A549 (cell line): ENCODE data around the gene FHAD1. TPM values are rescaled to one million over a fixed set of nuclear protein-coding genes. Genes with fewer than 3 reads are reported as not detected.

ENCODE experiments used
- ATAC-seq, 2 experiments: fragments of 200-7000 bp in 1 of 2; fragments of >200 bp in 1 of 2; cut with Nextera tagmentation in 1 of 2; cut with Tn5 transposase in 1 of 2; 3 replicates each; pipeline versions ENCODE4 v1.8.0 to v1.9.1; 2018 to 2020; ENCODE audit warnings: mild to moderate bottlenecking in 1 of 2, moderate library complexity in 1 of 2
- CTCF ChIA-PET: fragments of 300-600 bp; sonication (Branson Sonifier 250); formaldehyde crosslinking; extraction: SDS; loops from one replicate; lab custom pipeline; 2021; ENCODE audit warnings: antibody characterized with exemption, inconsistent platforms; lab: Yijun Ruan, JAX
- POLR2A ChIA-PET: fragments of 350-600 bp; formaldehyde crosslinking; extraction: SDS; loops from one replicate; lab custom pipeline; 2021; ENCODE audit warnings: antibody characterized with exemption, inconsistent platforms; lab: Yijun Ruan, JAX
- DNase-seq, 2 experiments: peaks; one replicate each; pipeline versions ENCODE4 v3.0.0 to v3.0.0-alpha.2; 2011 to 2016; ENCODE audit warnings: low read depth in 1 of 2, low spot score in 1 of 2
- FAIRE-seq: peaks from 2 replicates; lab custom pipeline; 2011; peaks lifted over from hg19 to GRCh38; lab: Jason Lieb, UNC
- H3K27ac ChIP-seq, 2 experiments: fragments of >200 bp; sonication (Bioruptor Twin); formaldehyde crosslinking; 3 replicates each; pipeline ENCODE4 v1.5.1; 2016 to 2017
- H3K4me1 ChIP-seq: fragments of >200 bp; sonication (Bioruptor Twin); formaldehyde crosslinking; 3 replicates; pipeline ENCODE4 v1.6.1; 2016
- H3K4me2 ChIP-seq: fragments of >200 bp; sonication (Bioruptor Twin); formaldehyde crosslinking; 3 replicates; pipeline ENCODE4 v1.6.1; 2016
- H3K4me3 ChIP-seq: fragments of >200 bp; sonication (Bioruptor Twin); formaldehyde crosslinking; 3 replicates; pipeline ENCODE4 v1.5.1; 2016
- H3K9me3 ChIP-seq: fragments of >200 bp; sonication (Bioruptor Twin); formaldehyde crosslinking; 3 replicates; pipeline ENCODE4 v1.6.1; 2016
- CEBPB ChIP-seq, 2 experiments: fragments of >200 bp in 1 of 2; sonication (Bioruptor Twin) in 1 of 2; formaldehyde crosslinking in 1 of 2; IDR thresholded peaks; 2 replicates each; pipeline ENCODE4 v1.6.1; 2012 to 2016
- EHMT2 ChIP-seq: fragments of 200-600 bp; sonication (generic); IDR thresholded peaks from 2 replicates; pipeline ENCODE4 v1.6.1; 2016; ENCODE audit warnings: antibody characterized with exemption, low read depth, mild to moderate bottlenecking, moderate library complexity
- ESRRA ChIP-seq: fragments of 150-350 bp; IDR thresholded peaks from 2 replicates; pipeline ENCODE4 v1.6.1; 2014; ENCODE audit warnings: mild to moderate bottlenecking, low read length, borderline replicate concordance
- FOSL2 ChIP-seq, 2 experiments: fragments of 450-650 bp in 1 of 2; fragments of >200 bp in 1 of 2; sonication (Bioruptor Twin) in 1 of 2; formaldehyde crosslinking; IDR thresholded peaks; 2 replicates each; pipeline versions ENCODE4 v1.5.0 to v1.6.1; 2016 to 2020; ENCODE audit warnings: mild to moderate bottlenecking in 1 of 2, moderate library complexity in 1 of 2
- HDAC2 ChIP-seq: fragments of 200-600 bp; sonication (generic); IDR thresholded peaks from 2 replicates; pipeline ENCODE4 v1.6.1; 2016
- HEYL ChIP-seq: fragments of 250-450 bp; sonication (Bioruptor Pico); IDR thresholded peaks from 2 replicates; pipeline ENCODE4 v1.8.0; 2021; ENCODE audit warnings: mild to moderate bottlenecking, moderate library complexity
- JUN ChIP-seq, 2 experiments: fragments of >200 bp; sonication (Bioruptor Twin); formaldehyde crosslinking; IDR thresholded peaks; 2 replicates in 1 of 2; 3 replicates in 1 of 2; pipeline ENCODE4 v1.6.1; 2016 to 2017
- JUNB ChIP-seq: fragments of >200 bp; sonication (Bioruptor Twin); formaldehyde crosslinking; IDR thresholded peaks from 2 replicates; pipeline ENCODE4 v1.6.1; 2016
- NFE2L2 ChIP-seq: fragments of 150-350 bp; conservative IDR thresholded peaks from 2 replicates; pipeline ENCODE4 v1.6.1; 2014; ENCODE audit warnings: low read length
- NPAS2 ChIP-seq: fragments of 250-450 bp; sonication (Bioruptor Pico); IDR thresholded peaks from 2 replicates; pipeline ENCODE4 v1.8.0; 2022; ENCODE audit warnings: mild to moderate bottlenecking, moderate library complexity, borderline replicate concordance
- NR3C1 ChIP-seq: fragments of >200 bp; sonication (Bioruptor Twin); formaldehyde crosslinking; IDR thresholded peaks from 3 replicates; pipeline ENCODE4 v1.6.1; 2017
- PHF8 ChIP-seq: fragments of 200-600 bp; sonication (generic); IDR thresholded peaks from 2 replicates; pipeline ENCODE4 v1.6.1; 2016; ENCODE audit warnings: low read depth, mild to moderate bottlenecking, antibody characterized with exemption, moderate library complexity, borderline replicate concordance
- POLR2A ChIP-seq: IDR thresholded peaks from 2 replicates; pipeline ENCODE4 v1.6.1; 2012; ENCODE audit warnings: mild to moderate bottlenecking, low read length
- RNF2 ChIP-seq: fragments of 200-600 bp; sonication (generic); IDR thresholded peaks from 2 replicates; pipeline ENCODE4 v1.6.1; 2016; ENCODE audit warnings: low read depth, mild to moderate bottlenecking, antibody characterized with exemption, moderate library complexity, borderline replicate concordance
- SMC3 ChIP-seq: fragments of >200 bp; sonication (Bioruptor Twin); formaldehyde crosslinking; IDR thresholded peaks from 3 replicates; pipeline ENCODE4 v1.6.1; 2018; ENCODE audit warnings: inconsistent platforms
- ZC3H11A ChIP-seq: fragments of 450-650 bp; IDR thresholded peaks from 2 replicates; pipeline ENCODE4 v1.6.1; 2014; ENCODE audit warnings: antibody characterized with exemption, mild to moderate bottlenecking
- WGBS: methylation state at CpG from one replicate; pipeline ENCODE4 v1.1.6; 2017; ENCODE audit errors: missing lambda C conversion rate; 5-methylcytosine and 5-hydroxymethylcytosine counted together
- polyA plus RNA-seq, 4 experiments: library from polyadenylated mRNA; depleted of rRNA in 3 of 4; stranded (reverse); fragments of >200 nt; fragmentation: RNase III in 1 of 4; extraction: RNeasy Plus Mini Kit Qiagen cat#74134 plus additional on column Dnase treatment in 1 of 4; gene quantifications; 2 replicates in 3 of 4; 3 replicates in 1 of 4; pipeline ENCODE4 v1.2.3, GENCODE V29; 2011 to 2017
- TF ChIP-seq, protein P1 (sequence below): fragments of 250-450 bp; sonication (Bioruptor Pico); IDR thresholded peaks from 2 replicates; pipeline ENCODE4 v1.5.0; 2020; ENCODE audit warnings: low read depth, mild to moderate bottlenecking, moderate library complexity
- TF ChIP-seq, protein P2 (sequence below): fragments of >200 bp; sonication (Bioruptor Twin); formaldehyde crosslinking; IDR thresholded peaks from 2 replicates; pipeline ENCODE4 v1.6.1; 2016
- TF ChIP-seq, protein P3 (sequence below): IDR thresholded peaks from 2 replicates; pipeline ENCODE4 v1.6.1; 2012; ENCODE audit warnings: low read depth, borderline replicate concordance
- TF ChIP-seq, protein P4 (sequence below): IDR thresholded peaks from 2 replicates; pipeline ENCODE4 v1.6.1; 2012
- TF ChIP-seq, protein P5 (sequence below): fragments of 150-350 bp; IDR thresholded peaks from 2 replicates; pipeline ENCODE4 v1.6.1; 2014; ENCODE audit warnings: low read depth, mild to moderate bottlenecking, low read length

Gene FHAD1
- polyA plus RNA-seq, 2 of the 4 experiments (the other 2 are of a cell fraction) = 0.31 to 0.32 TPM

DNA sequence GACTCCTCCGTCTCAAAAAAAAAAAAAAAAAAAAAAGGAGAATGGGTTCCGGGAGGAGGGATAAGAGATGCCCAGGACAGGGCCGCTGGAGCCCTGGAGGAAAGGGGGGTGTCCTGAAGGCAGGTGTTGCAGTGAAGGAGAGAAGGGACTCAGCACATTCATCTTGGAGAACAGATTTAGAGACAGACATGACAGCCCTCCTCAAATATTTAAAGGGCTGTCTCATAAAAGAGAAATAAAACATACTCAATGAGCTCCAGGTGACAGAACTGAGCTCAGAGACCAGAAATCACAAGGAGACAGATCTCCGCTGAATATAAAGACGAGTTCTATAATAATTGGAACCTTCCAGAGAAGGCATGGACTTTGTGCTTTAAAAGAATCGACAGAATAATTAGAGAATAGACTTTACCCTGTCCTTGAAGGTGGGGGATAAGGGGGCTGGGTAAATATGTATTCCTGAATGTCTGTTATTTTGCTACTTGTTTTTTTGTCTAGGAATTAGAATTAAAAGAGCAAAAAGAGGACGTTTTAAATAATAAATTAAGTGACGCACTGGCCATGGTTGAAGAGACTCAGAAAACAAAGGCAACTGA, 110.7 kb downstream of the FHAD1 start:
- WGBS = 77% methylated on average over 8 of the region's 8 CpGs
- Histone ChIP-seq H3K4me3 (no peak overlapping the region), H3K4me1 (peaks cover 57% of the 10 kb centered on the region), H3K9me3 (no peaks in the 10 kb centered on the region), H3K4me2 (peak overlapping the region; percentile 82), H3K27ac (peak overlapping the region; percentile 93 to 96)
- CTCF ChIA-PET = interaction anchor here (1.1 to 2.1 kb wide), 3 partner anchors 34 to 74 kb away, joined by 3 to 8 read pairs (median 6); no protein-coding TSS in a partner anchor
- POLR2A ChIA-PET = no interaction called here
- DNase-seq (no peak), FAIRE-seq (no peak), ATAC-seq (no peak)
- TF ChIP-seq, protein P1, sequence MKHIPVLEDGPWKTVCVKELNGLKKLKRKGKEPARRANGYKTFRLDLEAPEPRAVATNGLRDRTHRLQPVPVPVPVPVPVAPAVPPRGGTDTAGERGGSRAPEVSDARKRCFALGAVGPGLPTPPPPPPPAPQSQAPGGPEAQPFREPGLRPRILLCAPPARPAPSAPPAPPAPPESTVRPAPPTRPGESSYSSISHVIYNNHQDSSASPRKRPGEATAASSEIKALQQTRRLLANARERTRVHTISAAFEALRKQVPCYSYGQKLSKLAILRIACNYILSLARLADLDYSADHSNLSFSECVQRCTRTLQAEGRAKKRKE (CRISPR knock-in tag) = no peak
- TF ChIP-seq CEBPB (IDR thresholded peaks at IDR 0.05) = no peak

DNA sequence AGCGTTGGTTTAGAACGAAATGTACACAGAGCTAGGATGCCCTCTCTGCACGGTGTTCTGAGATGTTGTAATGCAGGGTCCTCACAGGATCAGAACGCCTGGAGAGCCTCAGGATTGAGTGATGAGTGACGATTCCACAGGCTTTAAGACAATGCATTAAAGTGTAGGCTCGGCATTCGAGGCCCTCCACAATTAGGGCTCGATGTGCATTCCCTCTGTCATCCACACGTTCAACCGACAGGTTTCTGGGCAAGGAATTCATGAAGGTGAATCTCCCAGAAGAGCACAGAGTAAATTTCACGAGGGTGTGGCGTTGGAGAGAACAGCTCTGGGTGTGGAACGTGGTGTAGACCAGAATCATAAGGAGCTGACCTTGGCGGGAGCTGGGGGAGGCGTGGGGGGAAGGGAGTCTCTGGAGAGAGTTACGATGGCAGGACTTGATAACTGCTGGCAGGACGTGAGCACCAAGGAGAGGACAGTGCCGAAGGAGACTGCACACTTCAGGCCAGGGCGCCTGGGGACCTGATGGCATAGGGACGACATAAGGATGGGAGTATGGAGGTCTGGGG, 111.6 kb downstream of the FHAD1 start:
- Histone ChIP-seq H3K9me3 (no peaks in the 10 kb centered on the region), H3K4me3 (no peak overlapping the region), H3K4me2 (no peak overlapping the region), H3K27ac (peak overlapping the region; percentile 93 to 96), H3K4me1 (peaks cover 47% of the 10 kb centered on the region)
- no peak for ATAC-seq
- ChIA-PET CTCF (interaction anchor here (1.5 to 2.1 kb wide), 2 partner anchors 35 to 73 kb away, joined by 3 to 8 read pairs; no protein-coding TSS in a partner anchor), POLR2A (no interaction called here)
- WGBS = 89% methylated on average over 16 of the region's 20 CpGs
- TF ChIP-seq SMC3 (no peak), JUN (IDR thresholded peaks at IDR 0.05) (no peak), FOSL2 (IDR thresholded peaks at IDR 0.05) (no peak), FOSL2 (CRISPR knock-in tag; IDR thresholded peaks at IDR 0.05) (no peak), NPAS2 (CRISPR knock-in tag) (no peak), HEYL (no peak), ZC3H11A (no peak), POLR2A (no peak), NFE2L2 (no peak)
- TF ChIP-seq, protein P2, sequence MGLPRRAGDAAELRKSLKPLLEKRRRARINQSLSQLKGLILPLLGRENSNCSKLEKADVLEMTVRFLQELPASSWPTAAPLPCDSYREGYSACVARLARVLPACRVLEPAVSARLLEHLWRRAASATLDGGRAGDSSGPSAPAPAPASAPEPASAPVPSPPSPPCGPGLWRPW = no peak
- TF ChIP-seq, protein P3, sequence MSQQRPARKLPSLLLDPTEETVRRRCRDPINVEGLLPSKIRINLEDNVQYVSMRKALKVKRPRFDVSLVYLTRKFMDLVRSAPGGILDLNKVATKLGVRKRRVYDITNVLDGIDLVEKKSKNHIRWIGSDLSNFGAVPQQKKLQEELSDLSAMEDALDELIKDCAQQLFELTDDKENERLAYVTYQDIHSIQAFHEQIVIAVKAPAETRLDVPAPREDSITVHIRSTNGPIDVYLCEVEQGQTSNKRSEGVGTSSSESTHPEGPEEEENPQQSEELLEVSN = no peak
- TF ChIP-seq, protein P1 (CRISPR knock-in tag) = no peak
- no peak for FAIRE-seq
- DNase-seq = no peak

DNA sequence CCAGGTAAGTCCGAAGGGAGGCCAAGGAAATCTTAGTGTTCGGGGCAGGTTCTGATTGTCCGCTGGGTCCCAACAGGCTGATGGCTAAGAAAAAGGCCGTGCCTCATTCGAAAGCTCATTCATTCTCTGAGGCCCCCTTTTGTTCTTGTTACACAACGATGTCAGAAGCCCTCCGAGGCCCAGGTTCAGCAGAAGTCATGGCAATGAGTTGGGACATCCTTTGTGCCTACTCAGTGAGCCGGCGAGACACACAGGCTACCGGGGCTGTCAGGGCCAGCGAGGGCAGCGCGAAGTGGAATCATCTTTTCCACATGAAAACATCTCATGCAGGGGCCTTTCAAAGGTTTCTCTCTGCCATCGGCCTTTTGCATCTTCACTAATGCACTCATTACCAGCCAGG, 113.7 kb downstream of the FHAD1 start:
- ChIA-PET POLR2A (no interaction called here), CTCF (interaction anchor here (1.0 to 1.3 kb wide), 4 partner anchors 10 to 38 kb away, joined by 3 read pairs; no protein-coding TSS in a partner anchor)
- no peak for TF ChIP-seq RNF2
- Histone ChIP-seq H3K4me2 (no peak overlapping the region), H3K9me3 (no peaks in the 10 kb centered on the region), H3K4me3 (no peak overlapping the region), H3K27ac (peak overlapping the region; percentile 50 to 96; a peak in 5 of 6 replicates), H3K4me1 (peaks cover 29% of the 10 kb centered on the region)
- no peak for DNase-seq
- FAIRE-seq = no peak
- ATAC-seq = no peak
- 95% methylated on average over 13 of the region's 14 CpGs for WGBS

DNA sequence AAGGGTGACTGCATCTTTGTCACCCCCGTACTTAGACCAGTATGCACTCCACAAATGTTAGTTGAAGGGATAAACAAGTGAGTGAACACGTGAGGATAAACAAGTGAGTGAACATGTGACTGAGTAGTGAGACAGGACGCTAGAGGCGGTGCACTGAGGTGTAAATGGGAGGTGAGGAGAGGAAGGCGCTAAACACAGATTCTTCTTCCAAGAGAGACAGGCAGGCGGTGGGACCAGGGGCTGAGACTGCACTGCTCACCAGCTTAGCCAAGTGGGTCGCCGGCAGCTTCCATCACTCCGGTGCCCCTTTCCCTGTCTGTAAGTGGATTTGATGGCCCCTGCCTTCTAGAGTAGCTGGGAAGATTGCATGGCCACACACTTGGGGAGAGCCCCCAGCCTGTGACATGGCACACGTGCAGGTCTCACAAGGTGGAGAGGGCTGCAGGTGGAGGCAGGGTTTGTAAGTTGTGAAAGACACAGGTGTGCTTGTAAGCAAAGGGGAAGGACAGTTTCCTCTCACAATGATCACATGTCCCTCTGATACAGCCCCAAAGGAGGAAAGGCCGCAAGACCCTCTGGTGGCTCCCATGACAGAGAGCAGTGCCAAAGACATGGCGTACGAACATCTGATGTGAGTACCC, 115.2 kb downstream of the FHAD1 start:
- peak overlapping the region in 1 of 2 experiments; percentile 96; a peak in 4 of 6 replicates for H3K27ac ChIP-seq
- no peak overlapping the region for H3K4me3 ChIP-seq
- no peaks in the 10 kb centered on the region for H3K9me3 ChIP-seq
- 92% methylated on average over 13 of the region's 13 CpGs for WGBS
- CTCF ChIA-PET = no interaction called here
- ATAC-seq = no peak
- H3K4me1 ChIP-seq = peaks cover 25% of the 10 kb centered on the region
- POLR2A ChIA-PET = no interaction called here
- FAIRE-seq = no peak
- DNase-seq = no peak
- H3K4me2 ChIP-seq = no peak overlapping the region
- no peak for TF ChIP-seq JUNB
- no peak for TF ChIP-seq PHF8
- no peak for TF ChIP-seq EHMT2
- TF ChIP-seq, protein P4, sequence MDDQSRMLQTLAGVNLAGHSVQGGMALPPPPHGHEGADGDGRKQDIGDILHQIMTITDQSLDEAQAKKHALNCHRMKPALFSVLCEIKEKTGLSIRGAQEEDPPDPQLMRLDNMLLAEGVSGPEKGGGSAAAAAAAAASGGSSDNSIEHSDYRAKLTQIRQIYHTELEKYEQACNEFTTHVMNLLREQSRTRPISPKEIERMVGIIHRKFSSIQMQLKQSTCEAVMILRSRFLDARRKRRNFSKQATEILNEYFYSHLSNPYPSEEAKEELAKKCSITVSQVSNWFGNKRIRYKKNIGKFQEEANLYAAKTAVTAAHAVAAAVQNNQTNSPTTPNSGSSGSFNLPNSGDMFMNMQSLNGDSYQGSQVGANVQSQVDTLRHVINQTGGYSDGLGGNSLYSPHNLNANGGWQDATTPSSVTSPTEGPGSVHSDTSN = no peak
- TF ChIP-seq HDAC2 = no peak
- no peak for TF ChIP-seq ESRRA
- no peak for TF ChIP-seq NR3C1
- TF ChIP-seq, protein P5, sequence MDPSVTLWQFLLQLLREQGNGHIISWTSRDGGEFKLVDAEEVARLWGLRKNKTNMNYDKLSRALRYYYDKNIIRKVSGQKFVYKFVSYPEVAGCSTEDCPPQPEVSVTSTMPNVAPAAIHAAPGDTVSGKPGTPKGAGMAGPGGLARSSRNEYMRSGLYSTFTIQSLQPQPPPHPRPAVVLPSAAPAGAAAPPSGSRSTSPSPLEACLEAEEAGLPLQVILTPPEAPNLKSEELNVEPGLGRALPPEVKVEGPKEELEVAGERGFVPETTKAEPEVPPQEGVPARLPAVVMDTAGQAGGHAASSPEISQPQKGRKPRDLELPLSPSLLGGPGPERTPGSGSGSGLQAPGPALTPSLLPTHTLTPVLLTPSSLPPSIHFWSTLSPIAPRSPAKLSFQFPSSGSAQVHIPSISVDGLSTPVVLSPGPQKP = no peak
- TF ChIP-seq POLR2A = no peak
